ENCODE data around the gene PKP3.
"Not testable (repeated sequence)": the region's sequence is repeated elsewhere in the genome, so short reads cannot be mapped to it uniquely, and the experiment has no call there.

Gene PKP3

GRCh38 chr11:377883-378500 is 16.0 kb upstream of the PKP3 start:
- DNase-seq = no peak

- no peak for DNase-seq
These were observed 14.6 kb upstream of the PKP3 start for GRCh38 chr11:379205-380094.

- DNase-seq = no peak
These were observed 13.9 kb upstream of the PKP3 start for GRCh38 chr11:380095-380480.

- no peak for DNase-seq
These were observed 13.5 kb upstream of the PKP3 start for GRCh38 chr11:380491-380890.

- no peak for DNase-seq
These were observed 13.0 kb upstream of the PKP3 start for GRCh38 chr11:380996-381395.

- DNase-seq = no peak
These were observed 12.4 kb upstream of the PKP3 start for GRCh38 chr11:381501-382072.

GRCh38 chr11:382081-382629 is 11.9 kb upstream of the PKP3 start:
- no peak for DNase-seq

GRCh38 chr11:383431-383830 is 10.6 kb upstream of the PKP3 start:
- DNase-seq = no peak

GRCh38 chr11:384511-384910 is 9.5 kb upstream of the PKP3 start:
- DNase-seq = no peak

GRCh38 chr11:385594-386351 is 8.2 kb upstream of the PKP3 start:
- DNase-seq = no peak

GRCh38 chr11:386483-386882 is 7.5 kb upstream of the PKP3 start:
- no peak for DNase-seq

GRCh38 chr11:387193-387793 is 6.7 kb upstream of the PKP3 start:
- DNase-seq = no peak

- DNase-seq = not testable (repeated sequence)
These were observed 4.6 kb upstream of the PKP3 start for GRCh38 chr11:389369-389768.

GRCh38 chr11:390175-390574 is 3.8 kb upstream of the PKP3 start:
- no peak for DNase-seq

- DNase-seq = no peak
These were observed 2.6 kb upstream of the PKP3 start for GRCh38 chr11:391117-392017.

GRCh38 chr11:392102-392777 is 1.8 kb upstream of the PKP3 start:
- DNase-seq = no peak

GRCh38 chr11:393219-394033 is 583 bp upstream of the PKP3 start:
- no peak for DNase-seq

- DNase-seq = no peak
These were observed 1.0 kb downstream of the PKP3 start for GRCh38 chr11:394858-395655.

- DNase-seq = no peak
These were observed 1.9 kb downstream of the PKP3 start for GRCh38 chr11:395866-396265.

Measured in DMS79 (cell line).